Panc1 (cell line): ENCODE results near the gene SLC12A5.

ENCODE experiments used
- CTCF ChIP-seq: fragments of 450-650 bp; IDR thresholded peaks from 2 replicates; pipeline ENCODE4 v1.5.1; 2017; ENCODE audit warnings: mild to moderate bottlenecking
- REST ChIP-seq, 2 experiments: IDR thresholded peaks; 2 replicates each; pipeline ENCODE4 v1.6.1; 2011 to 2012; ENCODE audit warnings: low read depth in 2 of 2, control low read depth in 1 of 2, low read length in 1 of 2, mild to moderate bottlenecking in 1 of 2, moderate library complexity in 1 of 2; ENCODE audit not compliant: insufficient read depth in 1 of 2
- SIN3A ChIP-seq: IDR thresholded peaks from 2 replicates; pipeline ENCODE4 v1.6.1; 2012; ENCODE audit warnings: low read depth, mild to moderate bottlenecking, low read length, moderate library complexity, borderline replicate concordance; ENCODE audit not compliant: insufficient read depth
- TCF7L2 ChIP-seq: IDR thresholded peaks from 2 replicates; pipeline ENCODE4 v1.6.1; 2011; ENCODE audit warnings: mild to moderate bottlenecking, low read depth, low read length, inconsistent platforms

- TF ChIP-seq REST (IDR thresholded peaks at IDR 0.05; ENCODE audit: insufficient read depth in 1 of 2, low read depth in 2 of 2, low read length in 1 of 2) (no peak), CTCF (no peak), SIN3A (no peak), TCF7L2 (no peak)
These were observed 6.2 kb downstream of the SLC12A5 start for GRCh38 chr20:46035253-46035652.
